NCI-H146 treated with DMSO at 0.1 percent for 48 hours (cell line): ENCODE results near the gene KCNJ9.
"Not testable (repeated sequence)": the region's sequence is repeated elsewhere in the genome, so short reads cannot be mapped to it uniquely, and the experiment has no call there.

ENCODE experiments used
- DNase-seq: peaks from one replicate; lab custom pipeline; 2025; ENCODE audit not compliant: unreplicated experiment; lab: John Stamatoyannopoulos, UW

Gene KCNJ9

GRCh38 chr1:160081261-160081936, at the start of gene KCNJ9:
Gene KCNJ9, plus strand, starts transcription at chr1:160081538. Its CDS starts 2,493 bp downstream, at chr1:160084031.
- DNase-seq = no peak

- DNase-seq = no peak
These were observed 49.0 kb upstream of the KCNJ9 start for GRCh38 chr1:160032165-160032820.

- DNase-seq = no peak
These were observed 40.9 kb upstream of the KCNJ9 start for GRCh38 chr1:160040476-160040875.

GRCh38 chr1:160043543-160043942, 37.8 kb upstream of the KCNJ9 start:
- DNase-seq = no peak

GRCh38 chr1:160045653-160046052, 35.7 kb upstream of the KCNJ9 start:
- DNase-seq = no peak

GRCh38 chr1:160046494-160047110, 34.7 kb upstream of the KCNJ9 start:
- DNase-seq = no peak

GRCh38 chr1:160047111-160047991, 34.0 kb upstream of the KCNJ9 start:
- DNase-seq = no peak

GRCh38 chr1:160048335-160048734, 33.0 kb upstream of the KCNJ9 start:
- no peak for DNase-seq

- no peak for DNase-seq
These were observed 32.2 kb upstream of the KCNJ9 start for GRCh38 chr1:160049101-160049500.

GRCh38 chr1:160050182-160050581, 31.2 kb upstream of the KCNJ9 start:
- DNase-seq = not testable (repeated sequence)

GRCh38 chr1:160050619-160051018, 30.7 kb upstream of the KCNJ9 start:
- no peak for DNase-seq

GRCh38 chr1:160052936-160053335, 28.4 kb upstream of the KCNJ9 start:
- DNase-seq = no peak

GRCh38 chr1:160053548-160054365, 27.6 kb upstream of the KCNJ9 start:
- no peak for DNase-seq

GRCh38 chr1:160056648-160057169, 24.6 kb upstream of the KCNJ9 start:
- no peak for DNase-seq

- no peak for DNase-seq
These were observed 23.3 kb upstream of the KCNJ9 start for GRCh38 chr1:160058087-160058486.

GRCh38 chr1:160061369-160062229, 19.7 kb upstream of the KCNJ9 start:
- no peak for DNase-seq

- no peak for DNase-seq
These were observed 19.2 kb upstream of the KCNJ9 start for GRCh38 chr1:160062230-160062532.

GRCh38 chr1:160063176-160063575, 18.2 kb upstream of the KCNJ9 start:
- DNase-seq = no peak

GRCh38 chr1:160064164-160064563, 17.2 kb upstream of the KCNJ9 start:
- no peak for DNase-seq
